ENCODE results near the gene THADA.
A peak's percentile ranks its signal among the peaks of the same experiment; 100 is the strongest.
"Not testable (repeated sequence)": the region's sequence is repeated elsewhere in the genome, so short reads cannot be mapped to it uniquely, and the experiment has no call there.

The THADA gene

DNA sequence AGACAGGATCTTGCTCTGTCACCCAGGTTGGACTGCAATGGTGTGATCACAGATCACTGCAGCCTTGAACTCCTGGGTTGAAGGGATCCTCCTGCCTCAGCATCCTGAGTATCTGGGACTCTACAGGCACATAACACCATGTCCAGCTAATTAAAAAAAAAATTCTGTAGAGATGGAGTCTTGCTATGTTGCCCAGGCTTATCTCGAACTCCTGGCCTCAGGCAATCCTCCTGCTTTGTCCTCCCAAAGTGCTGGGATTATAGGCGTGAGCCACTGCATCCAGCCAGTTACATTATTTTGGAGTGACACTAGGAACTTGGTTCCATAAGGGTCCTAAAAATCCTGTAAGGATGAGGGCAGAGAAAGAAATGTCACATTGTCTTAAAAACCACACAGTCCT lies 280.4 kb downstream of the THADA start:
- DNase-seq = no peak

DNA sequence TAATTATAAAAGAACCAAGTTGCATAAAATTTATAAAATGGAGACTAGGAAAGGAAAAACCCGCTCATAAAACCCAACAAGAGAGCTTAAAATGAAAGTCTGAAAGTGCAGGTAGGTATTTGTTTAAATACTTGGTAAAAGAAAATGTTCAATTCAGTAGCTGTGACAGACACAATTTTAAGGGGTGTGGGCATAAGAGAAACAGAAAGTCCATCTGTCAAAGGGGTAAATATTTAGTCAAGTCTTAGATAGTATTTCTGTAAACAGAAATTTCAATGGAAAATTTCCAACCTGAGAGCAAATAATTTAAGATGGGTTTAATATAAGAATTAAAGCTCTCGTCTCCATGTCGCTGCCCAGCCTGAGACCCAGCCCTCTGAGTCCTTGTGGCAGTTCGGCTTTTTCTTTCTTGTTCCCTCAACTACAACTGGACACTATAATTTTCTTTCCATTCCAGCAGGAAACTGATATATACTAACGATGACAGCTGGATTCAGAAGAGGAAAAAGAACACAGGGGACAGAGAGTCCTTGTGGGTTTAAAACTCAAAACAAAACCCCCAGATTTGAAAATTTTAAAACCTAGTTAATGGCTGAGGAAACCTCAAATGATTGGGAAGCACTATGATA lies 281.4 kb downstream of the THADA start:
- DNase-seq = no peak

GRCh38 chr2:43313642-43314017 lies 282.2 kb downstream of the THADA start:
- no peak for DNase-seq

GRCh38 chr2:43312755-43313641 lies 282.8 kb downstream of the THADA start:
- peak; percentile 40 to 56 (median 52) for DNase-seq

GRCh38 chr2:43311276-43311675 lies 284.6 kb downstream of the THADA start:
- peak in 1 of 3 donors; percentile 43 for DNase-seq

- DNase-seq = no peak
Observed at GRCh38 chr2:43309935-43310334, 285.9 kb downstream of the THADA start.

DNA sequence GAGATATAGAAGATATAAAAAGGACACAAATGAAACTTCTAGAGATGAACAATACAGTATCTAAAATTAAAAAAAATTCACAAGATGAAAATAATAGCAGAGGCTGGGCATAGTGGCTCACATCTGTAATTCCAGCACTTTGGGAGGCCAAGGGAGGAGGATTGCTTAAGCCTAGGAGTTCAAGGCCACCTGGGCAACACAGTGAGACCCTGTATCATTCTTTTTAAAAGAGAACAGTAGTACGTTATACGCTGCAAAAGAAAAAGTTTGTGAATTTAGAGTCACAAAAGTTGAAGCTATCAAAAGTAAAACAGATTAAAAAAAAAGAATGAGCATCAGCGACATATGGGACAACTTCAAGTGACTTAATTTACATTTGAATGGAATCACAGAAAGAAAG lies 287.9 kb downstream of the THADA start:
- DNase-seq = no peak

- DNase-seq = no peak
Observed at GRCh38 chr2:43307046-43307445, 288.8 kb downstream of the THADA start.

- DNase-seq = no peak
Observed at GRCh38 chr2:43306197-43306596, 289.6 kb downstream of the THADA start.

- DNase-seq = peak; percentile 95 to 97 (median 95)
Observed at GRCh38 chr2:43305517-43305916, 290.3 kb downstream of the THADA start.

GRCh38 chr2:43305012-43305411 lies 290.8 kb downstream of the THADA start:
- peak; percentile 66 to 91 (median 76) for DNase-seq

DNA sequence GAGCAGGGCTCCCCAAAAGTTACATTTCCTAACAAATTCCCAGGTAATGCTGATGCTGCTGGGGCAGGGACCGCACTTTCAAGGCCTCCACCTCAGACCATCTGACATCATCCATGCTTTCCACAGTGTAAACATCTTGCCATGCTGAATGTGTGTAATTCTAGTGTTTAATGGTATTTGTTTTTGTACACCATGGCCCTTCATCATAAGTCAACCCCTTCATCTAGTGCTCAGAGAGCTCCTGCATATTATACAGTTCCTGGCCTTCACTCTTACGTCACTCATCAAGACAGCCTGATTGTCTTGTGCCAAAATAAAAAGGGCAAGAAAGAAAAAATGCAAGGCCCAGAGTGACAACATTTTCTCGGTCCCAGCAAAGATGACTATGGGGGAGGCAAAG lies 291.9 kb downstream of the THADA start:
- no peak for DNase-seq

DNA sequence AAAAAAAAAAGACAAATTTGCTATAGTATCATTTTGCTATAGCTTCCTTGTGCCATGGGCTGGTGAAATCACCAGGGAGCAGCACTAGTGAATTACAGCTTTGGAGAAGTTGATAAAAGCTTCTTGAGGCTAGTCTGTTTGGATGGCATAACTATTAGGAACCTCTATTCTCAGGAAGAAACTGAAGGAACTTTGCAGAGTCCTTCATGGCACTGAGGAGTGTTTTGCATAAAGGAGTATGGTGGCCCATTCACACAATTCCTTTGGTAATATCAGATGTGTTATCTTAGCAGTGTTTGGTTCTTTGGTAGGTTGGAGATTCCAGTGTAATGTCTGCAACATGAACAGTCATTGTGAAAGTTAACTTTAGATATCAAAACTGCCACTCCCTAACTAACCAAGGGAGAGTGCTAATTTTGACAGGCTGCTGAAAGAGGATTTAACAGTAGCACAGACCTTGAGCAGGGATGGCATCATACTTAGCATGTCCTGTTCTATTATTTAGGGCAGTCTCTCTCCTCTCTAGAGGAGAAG lies 292.8 kb downstream of the THADA start:
- peak; percentile 42 to 55 (median 50) for DNase-seq

DNA sequence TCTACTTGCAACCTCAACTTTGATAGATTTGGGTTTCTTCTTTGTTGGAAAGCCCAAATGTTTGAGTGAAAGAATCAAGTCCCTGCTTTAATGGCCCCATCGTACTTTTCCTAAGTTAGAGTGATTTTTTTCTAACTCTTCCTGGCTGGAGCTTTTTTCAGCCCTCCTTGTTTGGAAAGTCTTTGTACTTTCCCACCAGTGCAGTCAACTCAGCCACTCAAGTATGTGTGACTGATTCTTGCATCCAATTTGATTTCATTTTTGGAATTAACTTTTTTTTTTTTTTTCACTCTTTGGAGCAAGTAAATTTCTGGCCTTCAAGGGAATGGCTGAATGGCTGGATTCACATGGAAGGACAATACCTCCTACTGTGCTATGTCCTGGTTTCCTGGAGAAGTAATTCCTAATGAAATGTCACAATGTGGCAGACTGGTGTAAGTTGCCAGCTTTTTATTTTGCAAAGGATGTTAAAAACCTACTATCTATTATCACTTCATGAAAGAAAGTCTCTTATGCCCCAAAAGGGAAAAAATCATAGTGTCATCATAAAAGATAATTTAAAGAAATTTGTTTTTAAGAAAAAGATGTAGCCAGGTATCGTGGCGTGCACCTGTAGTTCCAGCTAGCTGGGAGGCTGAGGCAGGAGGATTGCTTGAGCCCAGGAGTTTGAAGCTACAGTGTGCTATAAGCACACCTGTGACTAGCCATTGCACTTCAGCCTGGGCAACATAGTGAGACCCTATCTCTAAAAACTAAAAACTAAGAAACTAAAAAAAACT lies 293.5 kb downstream of the THADA start:
- peak in 1 of 3 donors; percentile 61 for DNase-seq

- no peak for DNase-seq
Observed at GRCh38 chr2:43300781-43301583, 294.9 kb downstream of the THADA start.

DNA sequence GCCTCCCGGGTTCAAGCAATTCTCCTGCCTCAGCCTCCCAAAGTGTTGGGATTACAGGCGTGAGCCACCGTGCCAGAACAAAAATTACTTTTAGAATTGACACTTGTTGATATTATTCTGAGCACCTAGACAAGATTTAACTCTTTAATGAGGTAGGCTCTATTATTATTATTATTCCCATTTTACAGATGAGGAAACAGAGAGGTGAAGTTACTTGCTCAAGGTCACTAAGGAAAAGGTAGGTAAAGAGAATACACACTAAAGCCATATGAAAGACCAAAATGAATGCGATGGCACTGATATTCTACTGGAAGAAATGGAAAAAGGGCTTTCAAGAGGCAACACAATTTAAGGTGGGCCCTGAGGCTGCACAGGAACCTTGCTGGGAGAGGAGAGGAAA lies 295.6 kb downstream of the THADA start:
- no peak for DNase-seq

DNA sequence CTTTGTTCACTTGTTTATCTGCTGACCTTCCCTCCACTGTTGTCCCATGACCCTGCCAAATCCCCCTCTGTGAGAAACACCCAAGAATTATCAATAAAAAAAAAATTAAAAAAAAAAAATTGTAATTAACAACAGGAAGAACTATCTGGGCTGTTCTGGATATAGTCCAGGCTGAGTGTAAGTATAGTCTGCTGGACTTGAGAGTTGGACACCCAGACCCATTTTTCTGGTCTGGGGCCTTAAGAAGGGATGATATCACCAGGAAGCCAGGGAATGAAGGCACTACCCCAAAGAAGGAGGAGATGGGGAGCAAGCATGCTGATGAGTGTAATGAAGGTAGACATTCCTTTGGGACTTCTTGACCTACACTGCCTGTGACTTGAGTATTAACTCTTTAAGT lies 297.3 kb downstream of the THADA start:
- no peak for DNase-seq

DNA sequence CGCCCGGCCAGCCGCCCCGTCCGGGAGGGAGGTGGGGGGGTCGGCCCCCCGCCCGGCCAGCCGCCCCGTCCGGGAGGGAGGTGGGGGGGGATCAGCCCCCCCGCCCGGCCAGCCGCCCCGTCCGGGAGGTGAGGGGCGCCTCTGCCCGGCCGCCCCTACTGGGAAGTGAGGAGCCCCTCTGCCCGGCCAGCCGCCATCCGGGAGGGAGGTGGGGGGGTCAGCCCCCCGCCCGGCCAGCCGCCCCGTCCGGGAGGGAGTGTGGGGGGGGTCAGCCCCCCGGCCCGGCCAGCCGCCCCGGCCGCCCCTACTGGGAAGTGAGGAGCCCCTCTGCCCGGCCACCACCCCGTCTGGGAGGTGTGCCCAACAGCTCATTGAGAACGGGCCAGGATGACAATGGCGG lies 298.1 kb downstream of the THADA start:
- not testable (repeated sequence) for DNase-seq

DNA sequence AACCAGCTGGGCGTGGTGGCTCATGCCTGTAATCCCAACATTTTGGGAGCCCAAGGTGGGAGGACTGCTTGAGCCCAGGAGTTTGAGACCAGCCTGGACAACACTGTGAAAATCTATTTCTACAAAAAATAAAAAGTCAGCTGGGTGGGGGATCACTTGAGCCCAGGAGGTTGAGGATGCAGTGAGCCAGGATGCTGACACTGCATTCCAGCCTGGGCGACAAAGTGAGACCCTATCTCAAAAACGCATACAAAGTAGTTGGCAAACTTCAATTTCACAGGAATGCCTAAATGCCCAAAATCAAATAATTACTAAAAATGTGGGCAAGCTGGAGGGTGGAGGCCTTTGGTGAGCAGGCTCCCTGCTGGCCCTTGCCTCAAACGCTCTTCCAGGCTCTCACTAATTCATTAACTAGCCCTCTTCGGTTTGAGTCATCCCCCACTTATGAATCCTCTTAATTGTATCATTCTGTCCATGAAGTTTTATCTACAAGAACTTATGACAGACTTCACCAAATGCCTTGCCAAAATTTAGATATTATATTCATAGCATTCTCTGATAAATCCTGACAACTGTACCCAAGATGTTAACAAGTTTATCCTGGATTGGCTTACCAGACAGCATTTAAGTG lies 300.8 kb downstream of the THADA start:
- DNase-seq = no peak

DNA sequence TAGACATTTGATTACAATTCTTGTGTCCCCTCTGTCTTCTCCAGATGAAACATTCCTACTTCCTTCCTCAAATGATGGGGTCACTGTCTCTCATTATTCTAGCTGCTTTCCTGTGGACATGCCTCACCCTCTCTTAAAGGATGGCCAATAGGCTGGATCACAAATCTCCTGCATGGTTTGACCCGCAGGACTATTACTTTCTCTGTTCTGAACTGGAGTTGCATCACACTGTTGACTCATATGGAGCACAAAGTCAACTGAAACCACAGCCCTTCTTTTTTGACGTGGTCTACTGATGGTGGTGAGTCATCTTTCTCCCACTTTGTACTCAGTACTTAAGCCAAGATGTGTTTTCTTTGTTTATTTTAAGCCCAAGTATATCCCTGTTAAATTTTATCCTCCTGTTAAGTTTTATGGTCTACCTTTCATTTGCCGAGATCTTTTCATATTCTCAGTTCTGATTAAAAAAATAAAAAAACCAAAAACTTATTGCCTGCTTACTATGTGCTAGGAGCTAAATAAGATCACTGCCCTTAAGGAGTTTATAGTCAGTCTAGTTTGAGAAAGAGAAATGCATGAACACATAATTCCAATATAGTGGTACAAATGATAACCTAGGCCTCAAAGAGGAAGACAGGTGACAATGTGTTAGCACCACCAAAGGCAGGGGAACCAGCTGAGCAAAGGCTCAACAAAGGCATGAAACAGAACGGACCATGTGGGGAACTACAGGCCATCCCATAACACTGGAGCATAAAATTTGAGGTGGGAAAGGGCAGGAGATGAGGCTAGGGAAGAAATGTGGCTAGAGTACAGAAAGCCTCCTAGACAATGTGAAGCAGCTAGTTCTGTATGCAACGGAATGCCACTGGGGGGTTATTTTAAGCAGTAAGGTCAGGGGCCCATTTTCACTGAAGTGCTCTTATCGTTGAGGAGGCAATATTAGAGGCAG lies 301.8 kb downstream of the THADA start:
- DNase-seq = peak; percentile 90 to 98 (median 98)
